T-helper 1 cell treated with Interleukin-12 subunit alpha and Interleukin-12 subunit beta and Interleukin-4 antibody, amounts not matched to agents 30 μg/mL and 1 μg/mL, for 36 hours (primary cell): Measurements from ENCODE around the gene DUSP19.
"Not testable (repeated sequence)": the region's sequence is repeated elsewhere in the genome, so short reads cannot be mapped to it uniquely, and the experiment has no call there.

Experiments
- H3K27ac Mint-ChIP-seq: one replicate; pipeline ENCODE4 v1.8.0; 2021; ENCODE audit warnings: mild to moderate bottlenecking, mixed read lengths
- H3K27me3 Mint-ChIP-seq: one replicate; pipeline ENCODE4 v1.8.0; 2021; ENCODE audit warnings: low read depth, mixed read lengths
- H3K36me3 Mint-ChIP-seq: one replicate; pipeline ENCODE4 v1.8.0; 2021; ENCODE audit warnings: low read depth, mixed read lengths
- H3K4me1 Mint-ChIP-seq: one replicate; pipeline ENCODE4 v1.8.0; 2021; ENCODE audit warnings: low read depth, mixed read lengths
- H3K4me3 Mint-ChIP-seq: one replicate; pipeline ENCODE4 v1.8.0; 2021; ENCODE audit warnings: mild to moderate bottlenecking, moderate library complexity, mixed read lengths
- H3K9me3 Mint-ChIP-seq: one replicate; pipeline ENCODE4 v1.8.0; 2021; ENCODE audit warnings: mixed read lengths

Gene DUSP19

GRCh38 chr2:183078464-183079138 lies at the start of gene DUSP19:
Gene DUSP19, plus strand, starts transcription at chr2:183078747. Its CDS starts 187 bp downstream, at chr2:183078934.
- Mint-ChIP-seq H3K4me3 (peak within 1 kb of the TSS; percentile 89), H3K27ac (peak within 1 kb of the TSS; percentile 42), H3K4me1 (peaks cover 12% of the 10 kb centered on the region), H3K9me3 (no peaks in the 10 kb centered on the region), H3K27me3 (peaks cover 9% of the 10 kb centered on the region), H3K36me3 (no peaks in the 10 kb centered on the region)

DNA sequence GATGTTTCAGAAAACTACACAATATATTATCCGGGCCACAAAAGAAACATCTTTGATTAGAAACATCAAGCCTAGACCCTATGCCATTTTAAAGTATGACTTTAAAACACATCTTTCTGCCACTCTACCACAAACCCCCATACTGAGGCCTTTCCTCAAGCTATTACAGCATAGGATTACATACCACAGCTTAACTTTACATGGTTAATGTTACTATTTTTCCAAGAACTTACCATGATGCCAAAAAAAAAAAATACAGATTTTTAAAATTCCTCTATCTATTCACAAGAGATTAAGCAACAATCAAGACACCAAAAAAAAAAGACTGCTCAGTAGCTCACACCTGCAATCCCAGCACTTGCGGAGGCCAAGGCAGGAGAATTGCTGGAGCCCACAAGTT lies 49.3 kb upstream of the DUSP19 start:
- Mint-ChIP-seq H3K27ac (no peak overlapping the region), H3K27me3 (peaks cover 64% of the 10 kb centered on the region), H3K4me3 (no peak overlapping the region), H3K9me3 (no peaks in the 10 kb centered on the region), H3K36me3 (no peaks in the 10 kb centered on the region), H3K4me1 (no peaks in the 10 kb centered on the region)

- Mint-ChIP-seq H3K27me3 (peaks cover 82% of the 10 kb centered on the region), H3K36me3 (no peaks in the 10 kb centered on the region), H3K4me3 (no peak overlapping the region), H3K4me1 (peaks cover 15% of the 10 kb centered on the region), H3K9me3 (no peaks in the 10 kb centered on the region), H3K27ac (no peak overlapping the region)
These were observed 46.4 kb upstream of the DUSP19 start for GRCh38 chr2:183031911-183032794.

DNA sequence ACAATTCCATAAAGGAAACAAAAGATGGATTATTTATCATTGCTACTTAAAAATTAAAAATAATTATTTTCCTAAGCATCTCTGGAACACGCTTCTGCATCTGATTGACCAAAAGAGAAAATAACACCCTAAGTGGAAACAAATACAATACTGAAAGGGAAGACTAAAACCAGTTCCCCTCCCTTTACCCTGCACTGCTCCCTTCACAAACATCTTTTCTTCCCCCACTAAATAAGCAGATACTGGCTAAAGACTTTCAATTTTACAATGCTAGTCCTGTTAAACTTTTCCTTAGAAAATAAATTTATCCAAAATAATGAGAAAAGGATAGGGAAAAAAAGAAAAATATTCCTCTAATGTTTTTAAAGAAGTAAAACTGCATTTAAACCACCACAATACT lies 44.6 kb upstream of the DUSP19 start:
- Mint-ChIP-seq H3K27me3 (peaks cover 86% of the 10 kb centered on the region), H3K4me3 (no peak overlapping the region), H3K36me3 (no peaks in the 10 kb centered on the region), H3K9me3 (no peaks in the 10 kb centered on the region), H3K27ac (no peak overlapping the region), H3K4me1 (peaks cover 21% of the 10 kb centered on the region)

DNA sequence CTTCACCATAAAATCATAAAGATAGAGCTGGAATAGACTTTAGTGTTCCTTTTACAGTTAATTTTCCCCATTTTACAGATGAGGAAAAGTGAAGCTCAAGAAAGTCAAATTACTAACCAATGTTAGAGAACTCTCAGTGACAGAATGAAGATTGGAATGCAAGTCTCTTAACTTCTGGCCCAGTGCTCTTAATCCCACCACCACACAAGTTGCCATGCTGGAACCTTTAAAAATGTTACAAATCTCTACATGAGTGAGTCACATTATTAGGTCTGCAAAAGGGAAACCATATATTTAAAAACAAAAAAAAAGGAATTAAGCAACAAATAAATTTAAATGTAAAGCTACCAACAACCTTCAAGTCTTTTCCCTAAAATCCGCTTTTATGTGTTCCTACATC lies 43.7 kb upstream of the DUSP19 start:
- no peaks in the 10 kb centered on the region for H3K36me3 Mint-ChIP-seq
- H3K4me3 Mint-ChIP-seq, result no peak overlapping the region
- H3K27ac Mint-ChIP-seq, result no peak overlapping the region
- no peaks in the 10 kb centered on the region for H3K9me3 Mint-ChIP-seq
- peaks cover 86% of the 10 kb centered on the region for H3K27me3 Mint-ChIP-seq
- H3K4me1 Mint-ChIP-seq, result peaks cover 26% of the 10 kb centered on the region

DNA sequence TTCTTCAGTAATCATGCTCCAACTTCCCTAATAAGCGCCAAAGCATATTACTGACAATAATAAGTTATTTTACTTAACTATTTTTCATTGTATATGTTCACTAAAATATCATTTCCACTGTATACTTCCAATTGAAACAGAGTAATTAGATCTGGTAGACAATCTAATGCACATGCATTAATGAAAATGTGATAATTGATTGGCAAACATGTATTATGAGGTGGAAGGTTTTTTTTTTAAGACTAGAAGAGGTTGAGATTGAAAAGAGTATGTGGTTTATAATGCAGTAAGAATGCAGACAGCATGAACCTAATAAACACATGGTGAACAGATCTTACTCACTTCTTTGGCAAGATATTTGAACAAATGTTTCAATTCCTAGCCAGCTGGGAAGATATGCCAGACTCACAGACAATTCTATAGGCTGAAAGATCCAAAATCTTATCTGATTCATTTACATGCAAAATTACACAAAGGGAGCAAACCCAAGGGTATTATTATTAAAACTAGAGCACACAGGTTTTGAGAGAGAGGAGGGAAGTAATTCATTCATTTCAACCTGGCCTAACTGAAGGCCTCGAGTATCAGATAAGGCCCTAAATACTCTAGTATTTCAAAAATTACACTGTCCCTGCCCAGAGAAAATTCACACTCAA lies 43.1 kb upstream of the DUSP19 start:
- Mint-ChIP-seq H3K27me3 (peaks cover 86% of the 10 kb centered on the region), H3K9me3 (no peaks in the 10 kb centered on the region), H3K4me3 (no peak overlapping the region), H3K4me1 (peaks cover 26% of the 10 kb centered on the region), H3K27ac (no peak overlapping the region), H3K36me3 (no peaks in the 10 kb centered on the region)

DNA sequence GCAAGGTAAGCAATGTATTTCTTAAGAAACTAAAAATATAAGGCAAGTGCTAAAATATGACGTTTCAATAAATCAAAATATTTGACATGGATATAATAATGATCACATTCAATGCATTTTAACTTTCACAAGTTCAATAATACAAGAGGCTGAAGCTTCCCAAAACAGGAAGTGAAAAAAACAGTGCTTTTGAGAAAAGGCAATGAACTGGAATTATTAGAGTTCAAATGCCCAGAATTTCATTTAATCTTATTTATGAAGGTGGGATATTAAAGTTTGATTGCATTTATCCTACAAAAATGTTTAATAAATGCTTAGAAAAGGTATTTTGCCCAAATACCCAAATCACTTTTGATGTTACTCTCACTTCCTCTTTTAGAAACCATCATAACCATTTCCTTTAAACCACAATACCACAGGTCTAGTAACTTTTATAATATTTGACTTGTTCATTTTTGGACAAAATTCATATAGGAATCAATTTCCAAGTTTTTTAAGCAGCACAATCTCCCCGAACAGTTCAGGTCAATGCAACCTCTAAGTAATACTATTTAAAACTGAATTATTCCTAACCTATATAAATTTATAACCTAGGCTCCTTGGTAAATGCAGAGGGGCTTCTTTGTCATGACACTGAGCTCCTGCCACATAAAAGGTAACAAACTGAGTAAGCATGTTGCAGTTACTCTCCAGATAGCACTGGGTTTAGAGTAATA lies 42.4 kb upstream of the DUSP19 start:
- H3K27me3 Mint-ChIP-seq, result peaks cover 85% of the 10 kb centered on the region
- H3K27ac Mint-ChIP-seq, result no peak overlapping the region
- H3K9me3 Mint-ChIP-seq, result no peaks in the 10 kb centered on the region
- no peak overlapping the region for H3K4me3 Mint-ChIP-seq
- H3K4me1 Mint-ChIP-seq, result peaks cover 26% of the 10 kb centered on the region
- no peaks in the 10 kb centered on the region for H3K36me3 Mint-ChIP-seq

DNA sequence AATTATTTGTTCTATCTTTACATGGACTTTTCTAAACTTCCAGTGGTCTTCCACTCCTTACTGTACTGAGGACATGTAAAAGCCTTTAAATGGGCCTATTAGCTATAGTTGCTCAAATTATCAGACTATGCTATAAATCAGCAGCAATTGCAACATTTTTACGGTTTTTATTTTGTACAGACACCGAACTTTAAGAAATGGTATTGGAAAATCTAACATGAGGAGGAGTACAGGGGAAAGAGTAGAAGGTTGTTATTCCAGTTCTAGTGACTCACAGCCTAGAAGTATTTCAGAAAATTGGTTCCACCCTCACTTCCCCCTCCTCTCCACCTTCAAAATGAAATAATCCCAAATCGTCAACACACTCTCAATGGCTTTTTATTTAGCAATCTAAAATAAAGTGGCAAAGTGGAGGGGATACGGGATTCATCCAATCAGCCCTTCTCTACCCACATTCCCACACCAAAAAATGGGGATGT lies 41.4 kb upstream of the DUSP19 start:
- Mint-ChIP-seq H3K27ac (no peak overlapping the region), H3K9me3 (no peaks in the 10 kb centered on the region), H3K27me3 (peaks cover 85% of the 10 kb centered on the region), H3K4me1 (peaks cover 26% of the 10 kb centered on the region), H3K4me3 (peak overlapping the region; percentile 59), H3K36me3 (no peaks in the 10 kb centered on the region)

DNA sequence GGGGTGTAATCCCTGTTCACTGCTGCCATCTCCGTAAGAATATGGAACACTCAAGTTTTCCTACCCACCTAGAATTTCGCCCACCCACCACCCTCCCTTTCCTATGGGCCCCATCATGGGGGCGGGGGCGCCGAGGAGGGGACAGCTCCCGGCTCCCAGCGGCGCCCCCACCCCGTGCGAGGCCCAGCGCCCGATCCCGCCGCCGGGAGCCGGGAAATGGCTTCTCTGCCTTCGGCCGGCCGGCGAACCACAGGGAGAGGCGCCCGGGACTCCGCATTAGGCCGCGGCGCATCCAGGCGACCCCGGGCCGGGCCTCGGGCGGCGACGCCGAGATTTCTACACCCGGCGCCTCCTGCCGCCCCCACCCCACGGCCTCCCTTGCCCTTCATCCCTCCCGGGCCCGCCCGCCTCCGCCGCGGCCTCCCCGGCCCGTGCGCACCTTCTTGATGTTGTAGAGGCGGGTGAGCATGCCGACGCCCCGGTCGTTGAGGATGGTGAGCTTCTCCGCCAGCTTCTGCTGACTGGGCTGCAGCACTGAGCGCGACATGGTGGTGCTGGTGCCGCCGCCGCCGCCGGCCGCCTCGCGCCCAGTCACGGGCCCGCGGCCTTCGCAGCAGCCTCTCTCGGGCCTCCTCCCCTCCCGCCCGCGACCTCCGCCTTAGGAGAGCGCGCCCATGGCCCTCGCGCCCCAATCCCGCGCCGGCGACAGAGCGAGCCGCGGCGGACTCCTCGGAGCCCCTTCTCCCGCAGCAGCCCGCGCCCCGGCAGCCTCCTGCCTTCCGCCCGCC lies 40.8 kb upstream of the DUSP19 start:
- peaks cover 86% of the 10 kb centered on the region for H3K27me3 Mint-ChIP-seq
- no peak overlapping the region for H3K27ac Mint-ChIP-seq
- no peaks in the 10 kb centered on the region for H3K9me3 Mint-ChIP-seq
- peak overlapping the region; percentile 59 for H3K4me3 Mint-ChIP-seq
- peaks cover 26% of the 10 kb centered on the region for H3K4me1 Mint-ChIP-seq
- H3K36me3 Mint-ChIP-seq, result no peaks in the 10 kb centered on the region

GRCh38 chr2:183038341-183039300 lies 39.9 kb upstream of the DUSP19 start, which contains the start of gene NCKAP1:
Gene NCKAP1, minus strand, starts transcription at chr2:183038457. Its CDS starts 358 bp downstream, at chr2:183038099.
- H3K27me3 Mint-ChIP-seq, result peaks cover 86% of the 10 kb centered on the region
- H3K9me3 Mint-ChIP-seq, result no peaks in the 10 kb centered on the region
- H3K36me3 Mint-ChIP-seq, result no peaks in the 10 kb centered on the region
- H3K27ac Mint-ChIP-seq, result no peak within 1 kb of the TSS
- peak within 1 kb of the TSS; percentile 82 for H3K4me3 Mint-ChIP-seq
- H3K4me1 Mint-ChIP-seq, result peaks cover 26% of the 10 kb centered on the region

DNA sequence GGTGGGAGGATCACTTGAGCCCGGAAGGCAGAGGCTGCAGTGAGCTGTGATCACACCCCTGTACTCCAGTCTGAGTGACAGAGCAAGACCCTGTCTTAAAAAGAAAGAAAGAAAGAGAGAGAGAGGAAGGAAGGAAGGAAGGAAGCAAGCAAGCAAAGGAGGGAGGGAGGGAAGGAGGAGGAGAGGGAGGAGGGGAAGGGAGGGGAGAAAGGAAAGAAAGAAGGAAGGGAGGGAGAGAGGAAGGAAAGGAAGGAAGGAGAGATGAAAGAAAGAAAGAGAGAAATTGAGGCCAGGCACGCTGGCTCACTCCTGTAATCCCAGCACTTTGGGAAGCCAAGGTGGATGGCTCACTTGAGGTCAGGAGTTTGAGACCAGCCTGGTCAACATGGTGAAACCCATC lies 37.9 kb upstream of the DUSP19 start:
- Mint-ChIP-seq H3K36me3 (no peaks in the 10 kb centered on the region), H3K4me1 (peaks cover 22% of the 10 kb centered on the region), H3K27ac (no peak overlapping the region), H3K4me3 (no peak overlapping the region), H3K27me3 (peaks cover 83% of the 10 kb centered on the region), H3K9me3 (no peaks in the 10 kb centered on the region)

DNA sequence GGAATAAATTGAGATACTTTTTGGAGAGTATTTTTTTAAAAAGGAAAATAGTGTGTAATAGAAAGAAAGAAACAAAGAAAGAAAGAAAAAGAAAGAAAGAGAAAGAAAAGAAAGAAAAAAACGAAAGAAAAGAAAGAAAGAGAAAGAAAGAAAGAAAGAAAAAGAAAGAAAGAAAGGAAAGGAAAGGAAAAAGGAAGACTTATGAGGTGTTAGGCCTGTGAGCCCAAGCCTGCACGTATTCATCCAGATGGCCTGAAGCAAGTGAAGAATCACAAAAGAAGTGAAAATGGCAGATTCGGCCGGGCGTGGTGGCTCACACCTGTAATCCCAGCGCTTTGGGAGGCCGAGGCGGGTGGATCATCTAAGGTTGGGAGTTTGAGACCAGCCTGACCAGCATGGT lies 35.0 kb upstream of the DUSP19 start:
- H3K9me3 Mint-ChIP-seq, H3K4me3 Mint-ChIP-seq, H3K36me3 Mint-ChIP-seq, H3K4me1 Mint-ChIP-seq, H3K27ac Mint-ChIP-seq: not testable (repeated sequence)
- H3K27me3 Mint-ChIP-seq, result peaks cover 68% of the 10 kb centered on the region
